CD4-positive, alpha-beta T cell treated with Interleukin-15 for 1 hour (primary cell): Measurements from ENCODE around the gene ATP2A2.
"Not testable (repeated sequence)": the region's sequence is repeated elsewhere in the genome, so short reads cannot be mapped to it uniquely, and the experiment has no call there.

Source experiments
- DNase-seq: peaks from one replicate; pipeline ENCODE4 v3.0.0-alpha.2; 2020

The ATP2A2 gene

DNA sequence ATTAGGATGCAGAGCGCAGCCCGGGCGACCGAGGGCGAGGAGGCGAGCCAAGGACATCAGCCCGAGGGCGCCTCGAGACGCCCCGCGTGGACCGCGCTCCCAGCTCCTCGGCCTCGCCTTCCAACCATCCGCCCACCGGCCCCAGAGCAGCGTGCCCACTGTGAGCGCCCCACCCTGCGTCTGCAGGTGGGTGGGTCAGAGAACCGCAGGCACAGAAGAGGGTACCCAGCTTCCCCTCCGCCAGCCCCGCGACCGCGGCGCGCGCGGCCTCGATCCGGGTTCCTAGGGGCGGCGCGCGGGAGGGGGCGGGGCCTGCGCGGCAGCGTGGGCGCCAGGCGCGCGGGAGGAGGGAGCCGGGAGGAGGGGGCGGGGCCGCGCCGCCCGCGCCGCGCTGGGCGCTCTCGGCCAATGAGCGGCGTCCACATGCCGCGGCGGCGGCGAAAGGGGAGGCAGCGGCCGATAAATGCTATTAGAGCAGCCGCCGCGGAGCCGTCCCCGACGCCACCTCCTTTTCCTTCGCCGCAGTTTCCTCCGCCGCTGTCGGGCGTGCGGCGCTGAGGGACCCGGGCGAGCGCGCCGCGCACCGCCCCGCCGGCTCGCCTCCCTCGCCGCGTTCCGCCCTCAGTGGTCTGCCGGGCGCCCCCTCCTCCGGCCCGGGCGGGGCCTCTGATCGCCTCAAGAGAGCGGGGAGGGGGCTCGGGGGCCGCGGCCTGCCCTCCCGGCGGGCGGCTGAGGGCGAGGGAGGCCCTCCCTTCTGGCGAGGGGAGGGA is at the start of gene ATP2A2:
TSS of gene ATP2A2 (plus strand) at position 469 of the 770 bp plus-strand sequence. CDS start 543 bp downstream, outside the sequence.
- DNase-seq: peak; percentile 92

DNA sequence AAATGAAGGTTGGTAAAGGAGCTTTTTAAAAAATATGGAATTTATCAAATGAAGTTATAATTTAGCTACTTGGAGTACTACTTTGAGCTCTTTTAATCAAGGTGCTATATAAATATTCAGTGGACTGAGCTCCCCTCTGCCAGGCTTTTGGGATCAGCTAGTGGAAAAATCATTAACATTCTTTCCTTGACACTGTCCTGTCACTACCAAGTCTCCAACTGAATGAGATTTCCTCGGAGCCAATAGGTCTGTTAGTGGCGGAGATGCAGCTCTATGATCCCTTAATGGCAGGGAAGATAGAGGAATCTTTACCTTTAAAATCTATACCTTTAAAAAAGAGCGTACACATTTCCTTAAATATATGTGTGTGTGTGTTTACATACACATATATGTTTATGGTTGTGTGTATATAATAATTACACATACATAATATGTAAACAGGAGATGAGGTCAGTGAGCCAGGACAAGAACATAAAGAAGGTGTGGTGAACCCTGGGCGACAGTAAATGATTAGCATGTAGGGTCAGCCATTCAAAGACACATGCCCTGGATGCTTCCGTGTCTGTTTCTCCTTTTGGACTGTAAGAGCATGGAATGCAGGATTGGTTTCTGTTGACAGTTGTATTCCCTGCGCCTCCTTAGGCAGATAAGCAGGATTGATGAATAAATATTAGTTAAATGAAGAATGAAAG is 47.7 kb upstream of the ATP2A2 start:
- DNase-seq: no peak

DNA sequence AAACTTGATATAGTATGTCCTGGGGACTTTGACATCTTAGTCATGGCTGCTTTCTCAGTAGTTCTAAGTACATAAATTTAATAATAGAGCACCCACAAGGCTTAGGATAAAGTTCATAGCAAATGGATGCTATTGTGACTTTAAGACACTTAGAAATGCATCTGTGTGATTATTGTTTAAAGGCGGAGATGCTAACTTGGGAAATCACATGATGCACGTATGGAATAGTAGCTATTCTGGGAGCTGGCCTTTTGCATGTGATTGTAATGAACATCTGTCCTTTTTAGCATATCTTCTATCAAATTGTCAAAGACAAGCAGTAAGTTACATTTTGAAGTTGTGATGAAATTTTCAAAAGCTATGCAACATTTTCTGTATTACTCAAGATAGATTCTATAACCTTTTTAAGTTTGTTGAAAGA is 46.7 kb upstream of the ATP2A2 start:
- no peak for DNase-seq

- no peak for DNase-seq
These were observed 46.3 kb upstream of the ATP2A2 start for GRCh38 chr12:110234755-110235154.

DNA sequence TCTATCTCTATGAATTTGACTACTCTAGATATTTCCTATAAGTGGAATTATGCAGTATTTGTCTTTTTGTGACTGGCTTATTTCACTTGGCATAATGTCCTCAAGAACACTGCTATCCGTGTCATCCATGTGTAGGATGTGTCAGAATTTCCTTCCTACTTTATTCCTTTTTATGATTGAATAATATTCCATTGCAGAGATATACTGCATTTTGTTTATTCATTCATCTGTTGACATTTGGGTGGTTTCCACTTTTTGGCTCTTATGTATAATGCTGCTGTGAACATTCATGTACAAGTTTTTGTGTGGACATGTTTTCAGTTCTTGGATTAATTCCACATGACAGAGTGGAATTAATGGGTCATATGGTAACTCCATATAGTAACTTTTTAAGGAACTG is 45.7 kb upstream of the ATP2A2 start:
- no peak for DNase-seq

- no peak for DNase-seq
These were observed 37.8 kb upstream of the ATP2A2 start for GRCh38 chr12:110243227-110243626.

DNA sequence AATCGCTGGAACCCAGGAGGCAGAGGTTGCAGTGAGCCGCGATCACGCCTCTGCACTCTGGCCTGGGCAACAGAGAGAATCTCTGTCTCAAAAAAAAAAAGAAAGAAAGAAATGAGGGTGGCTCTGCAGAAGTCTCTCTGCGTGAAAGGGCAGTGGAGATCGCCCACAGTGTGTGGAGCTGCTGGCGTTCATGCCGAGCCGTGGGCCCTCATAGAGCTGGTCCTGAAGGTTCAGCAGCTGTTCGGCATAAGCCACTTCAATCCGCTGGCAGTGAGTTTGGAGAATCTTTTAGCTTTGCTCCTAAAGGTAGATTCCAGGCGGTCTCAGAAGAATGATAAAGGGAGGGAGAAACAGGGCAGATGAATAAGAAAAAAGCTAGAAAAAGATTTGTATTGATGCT is 36.7 kb upstream of the ATP2A2 start:
- DNase-seq: no peak

- DNase-seq: no peak
These were observed 36.2 kb upstream of the ATP2A2 start for GRCh38 chr12:110244829-110245228.

- peak; percentile 45 for DNase-seq
These were observed 35.7 kb upstream of the ATP2A2 start for GRCh38 chr12:110245369-110245772.

GRCh38 chr12:110246636-110247339 is 34.3 kb upstream of the ATP2A2 start:
- DNase-seq: no peak

- DNase-seq: no peak
These were observed 33.5 kb upstream of the ATP2A2 start for GRCh38 chr12:110247340-110248095.

DNA sequence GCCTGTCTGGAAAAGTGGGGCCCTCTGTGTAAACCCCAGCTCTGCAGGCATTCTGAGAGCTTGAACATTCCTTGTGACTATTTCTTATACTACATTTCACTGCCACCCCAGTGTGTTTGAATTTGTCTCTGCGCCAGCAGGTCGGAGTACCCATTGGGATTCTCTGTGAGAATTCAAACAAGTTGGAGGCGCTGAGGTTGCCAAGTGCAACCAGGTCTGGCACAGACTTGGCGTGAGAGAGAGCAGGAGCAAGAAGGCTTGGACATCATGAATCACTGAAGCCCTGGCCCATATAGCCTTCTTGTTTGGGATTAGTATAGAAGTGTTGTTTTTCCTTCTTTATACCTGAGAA is 33.0 kb upstream of the ATP2A2 start:
- DNase-seq: no peak

DNA sequence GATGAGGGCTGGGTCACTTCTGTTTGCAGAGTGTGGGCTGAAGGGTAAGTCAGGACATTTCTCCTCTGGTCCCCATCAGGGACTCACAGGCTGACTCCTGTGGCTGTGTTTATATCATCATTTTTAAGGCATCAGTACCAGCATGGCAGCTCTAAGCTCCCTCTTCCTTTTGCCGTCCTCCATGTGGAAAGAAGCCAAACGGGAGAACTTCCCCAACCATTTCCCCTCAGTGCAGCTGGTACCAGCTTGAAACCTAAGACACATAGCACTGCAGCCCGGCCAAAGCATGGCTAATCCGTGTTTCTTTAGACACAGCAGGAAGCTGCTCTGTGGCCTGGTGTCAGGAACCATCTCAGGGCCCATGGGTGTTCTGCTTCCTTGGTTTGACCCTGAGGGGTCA is 31.9 kb upstream of the ATP2A2 start:
- DNase-seq: no peak

DNA sequence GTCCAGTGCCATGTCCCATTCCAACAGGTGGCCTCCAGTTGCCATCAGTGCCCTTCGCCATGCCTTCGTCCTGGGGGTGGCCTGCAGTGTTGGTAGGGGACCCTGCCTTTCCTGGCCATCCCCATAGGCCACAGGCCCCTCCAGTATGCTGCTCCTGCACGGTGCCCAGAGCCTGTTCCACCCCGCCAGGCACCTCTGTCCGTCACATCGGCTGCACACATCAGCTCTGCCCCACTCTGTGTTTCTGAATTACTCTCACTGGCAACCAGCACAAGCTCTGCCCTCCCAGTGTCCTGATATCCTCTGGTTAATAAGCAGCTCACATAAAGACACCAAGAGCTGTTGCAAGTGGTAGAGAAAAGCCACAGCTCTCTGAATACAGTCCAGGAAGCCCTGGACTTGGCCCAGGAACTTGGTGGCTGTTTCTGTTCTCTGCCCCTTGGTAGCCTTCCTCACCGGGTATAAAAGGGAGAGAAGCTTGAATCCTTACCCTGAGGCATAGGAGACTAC is 31.3 kb upstream of the ATP2A2 start:
- no peak for DNase-seq

DNA sequence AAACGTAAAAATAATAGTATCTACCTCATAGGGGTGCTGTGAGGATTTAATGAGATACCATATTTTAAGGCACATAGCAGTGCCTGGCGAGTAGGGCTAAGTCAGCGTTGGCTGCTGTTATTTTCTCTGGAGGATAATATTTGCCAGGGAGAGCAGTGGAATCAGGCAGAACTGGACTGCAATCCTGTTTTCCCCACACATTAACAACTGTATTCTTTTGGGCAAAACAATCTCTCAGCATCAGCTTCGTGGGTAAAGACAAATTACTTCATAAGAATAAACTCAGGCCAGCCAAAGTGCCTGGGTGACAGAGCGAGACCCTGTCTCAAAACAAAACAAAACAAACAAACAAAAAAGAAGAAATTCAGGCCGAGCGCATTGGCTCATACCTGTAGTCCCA is 29.7 kb upstream of the ATP2A2 start:
- no peak for DNase-seq

DNA sequence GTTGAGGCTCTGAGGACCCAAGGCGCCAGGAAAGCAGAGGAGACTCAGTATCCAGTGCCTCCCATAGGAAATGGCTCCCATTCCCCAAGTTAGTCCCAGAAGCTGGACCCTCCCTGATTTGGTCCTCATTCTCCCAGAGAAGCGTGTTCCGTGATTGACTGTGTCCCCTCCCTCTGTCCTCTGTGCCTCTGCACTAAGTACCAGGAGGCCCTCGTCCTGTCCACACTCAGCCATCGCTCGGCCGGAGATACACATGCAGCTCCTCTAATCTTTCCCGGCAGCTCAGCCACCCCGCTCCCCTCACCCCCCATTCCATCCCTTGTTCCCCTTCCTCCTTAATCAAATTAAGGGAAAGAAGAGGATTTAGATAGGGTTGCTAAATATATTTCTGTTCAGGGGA is 28.3 kb upstream of the ATP2A2 start:
- no peak for DNase-seq

GRCh38 chr12:110253176-110253575 is 27.9 kb upstream of the ATP2A2 start:
- DNase-seq: peak; percentile 30

DNA sequence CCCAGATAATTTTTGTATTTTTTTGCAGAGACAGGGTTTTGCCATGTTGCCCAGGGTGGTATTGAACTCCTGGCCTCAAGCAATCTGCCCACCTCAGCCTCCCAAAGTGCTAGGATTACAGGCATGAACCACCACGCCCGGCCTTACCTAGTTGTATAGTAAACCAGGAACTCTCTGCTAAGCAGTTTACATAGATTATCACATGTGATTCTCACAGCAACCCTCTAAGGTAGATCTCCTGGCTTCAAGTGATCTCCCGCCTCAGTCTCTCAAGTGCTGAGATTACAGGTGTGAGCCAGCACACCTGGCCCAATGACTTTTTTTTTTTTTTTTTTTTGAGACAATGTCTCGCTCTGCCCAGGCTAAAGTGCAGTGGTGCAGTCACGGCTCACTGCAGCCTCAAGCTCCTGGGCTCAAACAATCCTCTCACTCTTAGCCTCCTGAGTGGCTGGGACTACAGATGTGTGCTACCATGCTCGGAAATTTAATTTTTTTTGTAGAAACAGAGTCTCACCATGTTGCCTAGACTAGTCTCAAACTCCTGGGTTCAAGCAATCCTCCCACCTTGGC is 26.0 kb upstream of the ATP2A2 start:
- no peak for DNase-seq

DNA sequence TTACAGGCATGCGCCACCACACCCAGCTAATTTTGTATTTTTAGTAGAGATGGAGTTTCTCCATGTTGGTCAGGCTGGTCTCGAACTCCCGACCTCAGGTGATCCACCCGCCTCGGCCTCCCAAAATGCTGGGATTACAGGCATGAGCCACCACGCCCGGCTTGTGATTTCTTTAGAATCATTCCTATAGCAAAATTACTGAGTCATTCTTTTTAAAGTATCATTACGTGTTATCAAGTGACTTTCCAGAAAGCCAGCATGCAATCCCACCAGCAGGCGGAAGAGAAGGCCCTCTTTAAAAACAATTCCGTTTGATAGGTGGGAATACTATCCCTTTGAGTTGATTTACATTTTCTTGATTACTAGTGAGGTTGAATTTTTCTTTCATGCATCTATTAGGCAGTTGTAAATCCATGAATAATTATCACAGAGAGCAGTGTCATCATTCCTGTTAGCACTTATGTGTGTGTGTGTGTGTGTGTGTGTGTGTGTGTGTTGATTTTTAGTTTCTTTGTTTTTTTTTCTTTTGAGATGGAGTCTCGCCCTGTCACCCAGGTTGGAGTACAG is 25.1 kb upstream of the ATP2A2 start:
- DNase-seq: not testable (repeated sequence)

GRCh38 chr12:110256780-110257431 is 24.1 kb upstream of the ATP2A2 start:
- peak; percentile 45 for DNase-seq

DNA sequence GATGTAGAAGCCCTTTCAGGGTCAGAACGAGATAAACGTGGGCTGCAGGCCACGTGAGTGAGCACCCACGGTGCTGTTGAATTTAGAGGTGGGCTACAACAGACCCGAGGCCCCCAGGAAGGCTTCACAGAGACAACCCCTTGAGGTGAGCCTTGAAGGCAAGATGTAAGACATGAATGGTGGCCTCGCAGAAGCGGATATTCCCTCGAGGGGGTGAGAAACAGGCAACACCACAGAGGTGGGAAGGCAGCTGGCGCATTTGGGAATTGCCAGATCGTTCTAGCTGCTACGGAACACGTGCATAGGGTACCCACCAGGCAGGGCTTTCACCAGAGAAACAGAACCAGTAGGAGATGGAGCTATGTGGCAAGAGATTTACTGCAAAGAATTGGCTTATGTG is 22.6 kb upstream of the ATP2A2 start:
- no peak for DNase-seq
